ENCODE measurements around the gene SMAD9.
"Not testable (repeated sequence)": the region's sequence is repeated elsewhere in the genome, so short reads cannot be mapped to it uniquely, and the experiment has no call there.

Gene SMAD9

DNA sequence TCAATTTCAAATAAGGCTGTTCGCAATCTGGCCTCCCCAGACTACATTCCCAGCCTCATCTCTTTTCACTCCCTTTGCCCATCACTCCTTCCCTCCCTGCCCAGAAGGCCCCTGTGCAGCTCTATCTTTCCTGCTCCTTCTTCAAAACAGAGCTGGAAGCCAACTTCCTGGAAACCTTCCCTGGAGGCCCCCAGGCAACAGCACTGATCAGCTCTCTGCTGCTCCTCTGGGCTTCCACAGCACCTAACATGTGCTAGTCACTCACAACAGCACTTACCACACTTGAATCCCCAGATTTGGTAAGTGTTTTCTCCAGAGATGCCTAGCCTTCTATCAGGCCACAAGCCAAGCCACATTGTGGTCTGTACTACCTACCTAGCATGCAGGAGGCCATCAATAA lies 9.5 kb downstream of the SMAD9 start:
- no peak for FAIRE-seq

DNA sequence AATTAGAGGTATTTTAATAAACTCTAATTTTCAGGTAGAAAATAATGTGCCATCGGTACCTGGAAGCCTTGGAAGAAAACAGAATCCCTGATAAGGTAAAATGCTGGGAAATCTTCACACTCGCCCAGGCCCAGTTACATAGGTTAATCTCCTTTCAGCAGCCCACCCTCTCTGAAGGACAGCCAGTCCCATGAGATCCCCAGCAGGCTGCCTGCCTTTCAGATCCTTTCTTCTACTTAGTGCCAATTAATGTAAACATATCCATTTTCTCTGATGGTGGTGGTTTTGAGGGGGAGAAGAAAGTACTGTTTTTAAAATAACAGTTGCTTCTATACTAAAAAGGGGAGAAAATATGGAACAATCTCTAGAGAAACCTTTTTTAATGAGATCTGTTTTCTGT lies 12.2 kb downstream of the SMAD9 start:
- FAIRE-seq: no peak

DNA sequence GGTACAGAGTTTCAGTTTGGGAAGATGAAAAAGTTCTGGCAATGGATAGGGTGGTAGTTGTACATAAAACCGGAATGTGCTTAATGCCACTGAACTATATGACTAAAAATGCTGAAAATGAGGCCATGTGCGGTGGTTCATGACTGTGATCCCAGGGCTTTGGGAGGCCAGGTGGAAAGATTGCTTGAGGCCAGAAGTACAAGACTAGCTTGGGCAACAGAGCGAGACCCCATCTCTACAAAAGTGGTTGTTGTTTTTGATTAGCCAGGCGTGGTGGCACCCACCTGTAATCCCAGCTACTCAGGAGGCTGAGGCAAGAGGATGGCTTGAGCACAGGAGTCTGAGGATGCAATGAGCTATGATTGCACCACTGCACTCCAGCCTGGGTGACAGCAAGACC lies 12.8 kb downstream of the SMAD9 start:
- no peak for FAIRE-seq

DNA sequence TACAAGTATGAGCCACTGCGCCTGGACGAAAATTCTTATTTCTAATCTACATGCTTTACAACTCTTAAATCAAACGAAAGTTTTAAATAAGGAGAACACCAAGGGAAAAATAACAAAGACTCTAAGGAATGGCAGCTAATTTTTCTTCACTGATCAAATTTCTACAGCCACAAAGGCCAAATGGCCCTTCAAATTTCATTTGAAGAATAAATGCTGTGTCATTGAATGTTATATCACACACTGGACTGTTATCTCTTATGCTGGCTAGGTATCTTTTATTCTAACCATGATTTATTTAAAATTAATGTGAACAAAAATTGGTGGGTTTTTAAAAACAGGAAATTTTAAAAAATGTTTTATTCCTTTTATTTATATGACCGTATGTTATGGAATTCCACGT lies 14.1 kb downstream of the SMAD9 start:
- FAIRE-seq: peak; percentile 24

DNA sequence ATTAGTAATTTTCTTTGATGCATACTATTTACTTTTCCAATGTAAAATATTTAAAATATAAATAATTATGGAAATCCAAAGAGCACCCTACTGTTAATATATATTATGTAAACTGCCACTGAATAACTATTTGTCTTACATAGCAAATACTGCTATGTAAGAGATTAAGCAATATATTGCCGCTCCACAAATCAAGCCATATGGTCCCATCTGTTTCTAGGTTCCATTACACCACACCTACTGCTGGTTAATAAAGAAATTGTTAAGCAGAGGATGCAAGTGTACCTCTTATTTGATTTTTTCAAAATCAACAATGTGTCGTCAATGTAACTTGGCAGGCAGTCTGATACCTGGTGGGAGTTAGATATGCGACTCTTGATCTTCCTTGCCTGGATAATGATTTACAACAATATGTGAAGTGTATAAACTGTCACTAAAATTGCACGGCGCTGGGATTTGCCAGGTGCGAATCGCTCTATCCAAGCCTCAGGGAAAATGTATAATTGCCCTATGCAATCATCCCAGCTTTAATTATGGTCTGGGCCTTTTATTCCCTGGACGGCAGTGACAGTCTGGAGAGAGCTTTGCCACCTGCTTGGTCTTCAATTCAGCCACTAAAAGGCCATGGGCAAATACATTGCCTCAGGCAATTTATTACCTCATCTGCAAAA lies 16.0 kb downstream of the SMAD9 start:
- FAIRE-seq: no peak

DNA sequence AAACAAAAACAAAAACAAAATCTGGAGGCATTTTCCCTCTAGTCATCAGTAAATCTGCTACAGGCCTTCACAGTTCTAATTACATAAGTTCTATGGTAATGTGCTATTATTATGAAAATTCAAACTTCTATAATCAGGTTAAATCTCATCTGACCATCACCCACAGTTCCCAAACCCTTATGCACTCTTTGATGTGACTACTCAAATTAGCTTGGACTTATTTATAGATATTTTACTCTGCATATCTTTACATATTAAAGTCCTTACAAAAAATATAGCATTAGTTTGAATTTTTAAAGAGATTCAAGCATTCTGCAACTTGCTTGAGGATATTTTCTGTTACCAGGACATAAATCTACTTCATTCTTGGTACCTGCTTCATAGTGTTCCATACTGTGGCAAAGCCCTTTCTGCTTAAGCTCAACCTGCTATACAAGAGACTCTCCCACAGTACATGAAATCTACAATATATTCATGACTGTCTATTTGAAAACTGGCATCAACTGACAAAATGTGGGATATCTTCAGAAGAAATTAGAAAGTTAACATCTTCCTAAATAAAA lies 22.9 kb downstream of the SMAD9 start:
- no peak for FAIRE-seq

DNA sequence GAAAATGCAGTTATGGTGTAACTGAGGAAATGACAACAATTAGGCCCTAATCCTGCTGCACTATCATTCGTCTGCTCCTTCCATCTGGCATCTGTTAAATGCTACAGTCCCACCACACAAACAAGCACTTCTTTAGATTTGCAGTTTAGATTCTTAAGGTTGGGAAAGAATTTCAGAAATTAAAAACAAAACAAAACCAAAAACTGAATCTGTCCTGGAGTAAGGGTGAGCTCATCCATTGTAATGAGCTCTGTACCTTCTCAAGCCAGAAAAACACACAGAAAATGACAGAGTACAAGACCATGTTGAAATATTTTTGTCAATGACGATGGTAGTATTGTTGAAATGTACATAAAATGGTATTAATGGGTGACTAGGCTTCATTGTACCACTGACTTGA lies 28.3 kb downstream of the SMAD9 start:
- no peak for FAIRE-seq

DNA sequence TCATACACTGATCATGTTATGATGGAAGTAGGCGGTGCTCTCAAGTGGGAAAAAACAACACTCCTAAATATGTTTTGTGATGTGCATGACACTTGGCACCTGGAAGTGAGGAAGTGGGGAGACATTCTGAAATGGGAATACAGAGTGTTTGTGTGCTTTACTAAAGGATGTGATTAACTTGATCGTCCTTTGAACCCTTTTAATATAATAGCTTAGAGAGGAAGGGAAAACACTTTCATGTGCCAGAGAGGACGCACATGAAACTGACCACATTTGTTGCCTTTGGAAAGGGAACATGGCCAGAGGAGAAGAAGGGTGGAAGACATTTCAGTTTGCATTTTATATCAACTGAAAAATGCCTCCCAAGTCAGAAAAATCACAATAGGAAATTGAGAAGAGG lies 31.4 kb downstream of the SMAD9 start:
- no peak for FAIRE-seq

DNA sequence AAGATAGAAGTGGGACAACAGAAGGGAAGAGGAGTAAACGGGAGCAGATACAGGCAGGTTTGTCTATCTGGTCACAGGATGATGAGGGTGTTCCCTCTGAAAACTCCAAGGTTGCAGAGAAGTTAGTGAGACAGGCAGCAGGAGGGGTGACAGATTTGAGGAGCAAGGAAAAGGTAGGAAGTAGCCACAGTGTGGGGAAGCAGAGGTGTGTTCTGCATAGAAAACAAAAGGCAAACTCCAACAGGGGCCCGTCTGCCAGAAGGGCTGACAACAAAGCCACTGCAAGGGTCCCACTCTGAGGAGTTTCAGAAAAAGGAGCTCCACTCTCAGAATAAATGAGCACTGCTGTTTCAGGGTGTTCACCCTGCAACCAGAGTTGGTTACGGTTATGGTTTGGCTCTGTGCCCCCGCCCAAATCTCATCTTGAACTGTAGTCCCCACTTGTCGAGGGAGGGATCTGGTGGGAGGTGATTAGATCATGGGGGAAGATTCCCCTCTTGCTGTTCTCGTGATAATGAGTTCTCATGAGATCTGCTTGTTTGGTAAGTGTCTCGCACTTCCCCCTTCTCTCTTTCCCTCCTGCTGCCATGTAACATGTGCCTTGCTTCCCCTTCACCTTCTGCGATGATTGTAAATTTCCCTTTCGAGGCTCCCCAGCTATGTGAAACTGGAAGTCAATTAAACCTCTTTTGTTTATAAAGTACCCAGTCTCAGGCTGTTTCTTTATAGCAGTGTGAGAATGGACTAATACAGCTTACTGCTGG lies 32.1 kb downstream of the SMAD9 start:
- FAIRE-seq: no peak

DNA sequence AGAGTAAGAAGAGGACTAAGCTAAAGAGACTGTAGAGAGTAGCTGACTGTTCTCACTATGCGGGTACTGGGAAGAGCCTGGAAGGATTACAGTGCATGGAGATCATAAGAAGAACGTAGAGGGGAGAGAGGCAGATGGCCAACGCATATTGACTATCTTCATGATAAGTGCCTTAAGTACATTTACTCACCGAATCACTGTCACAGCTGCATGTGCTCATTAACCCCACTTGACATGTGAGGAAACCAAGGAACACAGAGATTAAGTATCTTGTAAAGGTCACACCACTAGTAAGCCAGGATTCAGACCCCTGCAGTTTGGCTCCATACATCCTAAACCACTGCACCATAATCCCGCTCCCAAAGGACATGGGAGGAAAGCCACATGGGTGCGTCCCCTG lies 34.1 kb downstream of the SMAD9 start:
- FAIRE-seq: no peak

DNA sequence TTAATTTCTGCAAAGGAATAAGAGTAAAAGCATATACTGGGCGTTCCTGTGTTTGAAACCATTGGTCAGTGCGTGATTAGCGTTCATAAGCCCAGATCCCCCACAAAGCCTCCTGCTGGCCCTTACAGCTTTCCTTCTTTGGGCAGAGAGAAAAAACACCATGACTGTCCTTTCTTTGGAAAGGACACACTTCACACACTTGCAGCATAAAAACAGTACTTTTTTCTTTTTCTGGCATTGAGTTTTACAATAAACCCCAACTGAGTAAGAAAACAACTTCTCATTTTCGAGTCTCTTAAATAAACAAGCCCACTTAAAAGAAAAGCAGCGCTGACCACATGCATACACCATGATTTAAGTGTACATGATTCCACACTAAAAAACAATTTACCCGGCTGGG lies 35.8 kb downstream of the SMAD9 start:
- FAIRE-seq: no peak

DNA sequence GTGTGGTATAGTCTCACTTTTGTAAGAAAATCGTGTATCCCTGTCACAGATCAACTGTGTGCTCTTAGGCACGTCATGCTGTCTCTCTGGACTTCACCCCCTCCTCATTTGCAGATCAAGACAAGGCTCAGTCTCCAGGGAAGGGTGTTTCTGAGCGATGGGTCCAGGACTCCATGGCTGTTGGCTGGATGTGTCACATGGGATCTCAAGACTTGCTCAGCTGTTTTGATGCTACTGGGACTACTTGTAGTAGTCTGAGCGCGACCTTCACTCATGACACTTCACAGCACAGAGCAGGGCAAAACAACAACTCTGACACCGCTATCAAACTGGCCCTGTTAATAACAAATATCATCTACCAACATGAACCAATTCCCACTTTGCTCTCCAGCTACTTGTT lies 36.2 kb downstream of the SMAD9 start:
- FAIRE-seq: no peak

DNA sequence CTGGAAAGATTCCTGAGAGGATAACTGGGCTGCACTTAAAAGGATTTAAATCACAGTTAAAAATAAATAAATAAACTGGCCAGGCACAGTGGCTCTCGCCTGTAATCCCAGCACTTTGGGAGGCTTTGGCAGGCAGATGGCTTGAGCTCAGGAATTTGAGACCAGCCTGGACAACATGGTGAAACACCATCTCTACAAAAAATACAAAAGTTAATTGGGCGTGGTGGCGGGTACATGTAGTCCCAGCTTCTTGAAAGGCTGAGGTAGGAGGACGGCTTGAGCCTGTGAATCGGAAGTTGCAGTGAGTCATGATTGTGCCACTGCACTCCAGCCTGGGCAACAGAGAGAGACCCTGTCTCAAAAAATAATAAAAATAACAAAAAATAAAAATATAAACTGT lies 36.6 kb downstream of the SMAD9 start:
- not testable (repeated sequence) for FAIRE-seq

DNA sequence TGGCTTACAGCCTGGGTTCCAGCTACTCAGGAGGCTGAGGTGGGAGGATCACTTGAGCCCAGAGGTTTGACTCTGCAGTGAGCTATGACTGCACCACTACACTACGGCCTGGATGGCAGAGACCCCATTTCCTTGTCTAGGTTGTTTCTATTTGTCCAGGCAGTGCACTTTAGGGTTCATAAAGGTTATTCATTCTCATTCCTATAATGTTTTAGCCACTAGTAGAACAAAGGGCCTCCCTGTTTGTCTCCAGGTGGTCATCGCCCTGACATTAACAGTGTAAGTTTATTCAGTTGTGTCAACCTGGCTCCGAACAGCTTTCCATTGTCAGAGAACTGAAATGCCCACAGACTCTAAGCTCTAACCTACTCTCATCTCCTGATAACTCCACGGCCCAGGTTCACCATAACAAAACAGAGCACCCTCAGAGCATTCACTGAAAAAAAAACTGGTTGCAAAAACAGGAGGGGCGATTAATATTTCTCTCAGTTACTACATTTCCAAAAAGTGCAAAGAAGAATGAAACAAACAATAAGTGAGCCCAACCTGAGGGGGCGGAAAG lies 37.1 kb downstream of the SMAD9 start:
- no peak for FAIRE-seq

DNA sequence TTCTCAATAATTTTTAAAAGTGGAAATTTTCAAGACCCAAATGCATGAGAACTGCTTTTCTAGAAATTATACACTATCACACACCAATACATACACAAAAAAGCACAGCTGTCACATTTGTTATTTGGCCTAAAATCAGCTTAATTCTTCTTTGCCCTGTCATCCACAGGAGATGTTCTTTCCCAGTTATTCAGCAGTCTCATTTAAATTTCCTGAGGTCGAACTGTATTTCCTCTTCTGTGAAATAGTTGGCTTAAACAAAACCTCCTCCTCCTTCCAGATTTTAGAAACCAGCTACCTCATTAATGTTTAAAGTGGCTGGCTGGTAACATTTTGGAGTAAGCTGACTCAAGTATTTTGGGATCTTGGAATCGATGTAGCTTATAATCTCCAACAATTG lies 39.1 kb downstream of the SMAD9 start:
- no peak for FAIRE-seq

DNA sequence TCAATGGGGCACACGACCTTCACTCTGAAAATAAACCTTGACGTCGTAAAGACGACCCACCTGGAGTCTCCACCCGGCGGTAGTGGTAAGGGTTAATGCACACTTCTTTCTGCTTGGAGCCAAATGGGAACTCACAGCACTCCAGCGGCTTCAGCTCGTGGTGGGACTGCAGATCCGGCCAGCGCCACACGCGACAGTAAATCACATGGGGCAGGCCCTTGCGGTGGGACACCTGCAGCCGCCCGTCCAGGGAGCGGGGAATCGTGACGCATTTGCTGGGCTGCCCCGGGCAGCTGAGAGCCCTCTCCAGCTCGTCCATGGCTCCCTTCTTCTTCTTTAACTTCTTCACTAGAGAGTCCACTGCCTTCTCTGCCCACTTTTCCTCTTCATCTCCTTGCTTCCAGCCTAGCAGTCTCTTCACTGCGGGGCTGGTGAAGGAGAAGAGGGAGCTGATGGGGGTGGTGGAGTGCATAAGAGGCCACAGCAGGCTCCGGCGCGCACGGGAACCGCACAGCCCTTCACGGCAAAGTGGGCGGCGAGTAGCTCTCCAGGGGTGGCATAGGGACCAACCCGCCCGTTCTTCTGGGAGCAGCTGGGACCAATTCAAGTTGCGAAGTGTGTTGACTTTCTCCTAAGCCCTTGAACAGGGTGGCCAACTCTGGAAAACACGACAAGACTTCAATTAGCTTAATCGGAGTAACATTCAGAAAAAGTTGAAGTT lies 40.7 kb downstream of the SMAD9 start:
- FAIRE-seq: no peak

DNA sequence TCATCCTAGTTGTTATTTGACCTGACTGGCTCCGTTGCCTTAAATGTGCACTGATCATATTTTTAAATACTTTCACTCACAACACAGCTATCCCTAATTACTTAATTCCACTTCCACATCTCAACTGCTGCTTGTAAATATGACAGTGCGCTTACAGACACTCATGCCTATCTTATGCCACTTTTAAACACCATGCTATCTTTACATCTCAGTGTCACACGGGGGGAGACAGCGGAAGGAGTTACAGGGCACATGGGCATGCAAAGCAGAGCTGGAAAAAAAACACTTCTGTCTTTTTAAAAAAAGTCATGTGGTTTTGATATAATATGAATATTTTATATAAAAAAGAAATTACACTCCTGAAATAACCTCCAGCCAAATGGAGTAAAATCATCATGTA lies 44.1 kb downstream of the SMAD9 start:
- FAIRE-seq: no peak

DNA sequence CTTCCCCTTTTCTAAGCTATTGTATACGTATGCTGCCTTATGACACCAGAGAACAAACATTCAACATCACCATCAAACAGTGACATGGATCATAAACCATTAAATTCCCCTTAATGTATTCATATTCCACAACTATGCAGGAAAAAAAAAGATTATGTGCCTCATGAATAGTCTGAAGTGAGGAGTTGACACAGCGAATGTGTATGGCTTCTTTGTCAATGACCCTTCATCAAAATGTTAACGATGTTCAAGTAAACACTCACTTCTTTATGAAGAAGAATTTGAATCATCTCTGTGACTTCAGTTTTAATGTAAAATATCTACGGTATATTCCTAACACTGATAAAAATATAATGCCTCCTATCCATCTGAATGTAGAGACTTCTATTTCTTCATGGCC lies 44.6 kb downstream of the SMAD9 start:
- no peak for FAIRE-seq

DNA sequence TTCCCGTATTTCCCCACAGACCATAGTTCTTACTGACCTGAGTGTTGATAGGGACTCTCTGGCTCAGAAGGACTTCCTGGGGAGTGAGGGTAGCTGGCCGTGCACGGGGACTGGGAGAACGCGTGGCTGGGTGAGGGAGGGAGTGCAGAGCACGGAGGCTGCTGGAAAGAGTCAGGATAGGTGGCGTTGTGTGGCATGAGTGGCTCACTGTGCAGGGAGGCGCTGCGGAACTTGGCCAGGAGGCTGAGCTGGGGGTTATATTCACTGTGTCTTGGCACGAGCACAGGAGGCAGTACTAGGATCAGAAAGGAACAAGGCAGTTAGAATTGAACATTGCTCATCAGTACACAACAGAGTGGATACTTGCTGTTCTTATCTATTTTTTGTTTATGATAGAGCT lies 47.4 kb downstream of the SMAD9 start:
- FAIRE-seq: no peak

DNA sequence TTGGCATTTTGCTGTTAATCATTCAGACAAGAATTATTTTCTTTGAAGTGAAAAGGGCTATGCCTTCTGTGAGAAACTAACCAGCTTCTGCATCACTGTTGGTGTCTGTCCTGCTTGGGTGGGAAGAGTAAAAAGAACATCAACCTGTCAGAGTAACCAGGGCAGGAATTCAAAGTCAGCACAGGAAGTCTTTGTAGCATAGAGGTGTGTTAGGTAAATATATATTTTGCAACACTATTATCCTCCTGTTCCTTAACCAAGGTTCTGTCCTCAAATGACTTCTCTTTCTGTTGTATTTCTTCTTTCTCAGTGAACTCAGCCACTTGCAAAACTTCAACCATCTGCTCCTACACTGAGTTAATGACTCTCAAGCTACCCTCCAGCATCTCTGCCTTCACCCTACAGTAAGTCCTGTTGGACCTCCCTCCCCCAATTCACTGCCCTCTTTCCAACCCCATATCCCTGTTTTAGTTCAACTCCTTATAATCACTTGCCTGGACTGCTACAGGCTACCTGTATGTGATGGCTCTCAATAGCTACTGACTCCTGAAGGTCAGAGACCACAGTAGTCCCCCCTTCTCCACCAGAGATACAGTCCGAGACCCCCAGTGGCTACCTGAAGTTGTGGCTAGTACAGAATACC lies 49.9 kb downstream of the SMAD9 start:
- no peak for FAIRE-seq

DNA sequence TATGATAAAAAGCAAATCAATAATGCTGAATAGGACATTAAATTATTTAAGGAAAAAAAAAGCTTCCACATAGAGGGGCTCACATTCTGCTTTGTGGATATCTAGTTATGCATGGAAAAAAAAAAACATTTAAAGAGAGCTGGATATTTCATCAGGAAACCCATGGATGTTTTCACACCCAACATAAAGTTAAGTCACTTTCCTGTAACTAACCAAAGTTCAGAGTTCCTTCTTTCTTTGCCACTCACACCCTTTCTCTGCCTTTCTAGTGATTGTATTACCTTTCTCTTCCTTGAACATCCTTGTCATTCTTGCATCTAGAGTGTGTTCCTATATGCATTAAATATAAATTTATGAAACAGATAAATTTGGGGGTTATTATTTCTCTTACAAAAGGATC lies 53.8 kb downstream of the SMAD9 start:
- no peak for FAIRE-seq

DNA sequence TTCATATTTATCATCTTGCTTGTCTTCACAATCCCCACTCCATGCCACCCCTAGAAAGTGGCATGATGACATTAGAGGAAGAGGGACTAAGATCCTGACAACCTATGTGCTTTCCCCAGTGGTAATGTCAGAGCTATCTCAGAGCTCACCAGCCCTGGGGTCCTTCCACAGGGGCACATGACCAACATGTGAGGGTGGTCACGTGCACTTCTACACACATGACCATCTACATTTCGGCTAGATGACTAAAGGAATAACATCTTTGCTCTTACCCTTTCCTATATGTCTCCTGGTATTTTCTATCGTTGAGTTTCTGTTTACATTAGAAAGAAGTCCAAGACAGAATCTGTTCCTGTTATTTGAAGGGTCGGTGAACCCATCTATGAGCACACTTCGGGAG lies 54.8 kb downstream of the SMAD9 start:
- no peak for FAIRE-seq

DNA sequence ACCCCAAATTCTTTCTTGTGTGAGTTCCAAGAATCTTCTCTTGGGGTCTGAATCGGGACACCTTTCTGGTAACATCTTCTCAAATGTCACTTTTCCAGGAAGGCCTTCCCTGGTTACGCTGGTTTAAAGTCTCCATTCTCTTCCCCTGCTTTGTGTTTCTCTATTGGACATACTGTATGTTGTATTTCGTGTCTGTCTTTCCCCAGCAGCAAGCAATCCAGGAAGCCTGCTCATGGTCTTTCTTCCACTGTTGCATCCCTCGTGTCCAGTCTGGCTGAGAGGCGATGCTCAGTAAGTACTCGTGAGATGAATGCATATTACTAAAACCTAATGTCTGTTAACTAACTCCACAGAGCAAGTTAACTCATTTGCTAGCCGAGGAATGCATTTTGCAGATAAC lies 57.3 kb downstream of the SMAD9 start:
- no peak for FAIRE-seq
